SK-N-SH treated with all-trans-retinoic acid at 6 μM for 48 hours (cell line): Measurements from ENCODE around the gene PLA2G6.

Experiments used
- ATAC-seq: fragments of 200-7000 bp; cut with Tn5 transposase; 3 replicates; pipeline ENCODE4 v1.9.1; 2020; ENCODE audit warnings: mild to moderate bottlenecking, moderate library complexity
- ARNTL ChIP-seq: fragments of 450-650 bp; formaldehyde crosslinking; IDR thresholded peaks from 2 replicates; pipeline ENCODE4 v1.5.0; 2020; ENCODE audit warnings: low read depth, mild to moderate bottlenecking, moderate library complexity, borderline replicate concordance
- BACH2 ChIP-seq: fragments of 250-450 bp; sonication (Bioruptor Pico); IDR thresholded peaks from 2 replicates; pipeline ENCODE4 v1.9.0; 2021; ENCODE audit warnings: mild to moderate bottlenecking, borderline replicate concordance
- CREB5 ChIP-seq: fragments of 250-450 bp; sonication (Bioruptor Pico); IDR thresholded peaks from 2 replicates; pipeline ENCODE4 v1.5.1; 2020; ENCODE audit warnings: low read depth, mild to moderate bottlenecking, moderate library complexity
- CSDC2 ChIP-seq: fragments of 250-450 bp; sonication (Bioruptor Pico); IDR thresholded peaks from 2 replicates; pipeline ENCODE4 v1.5.0; 2020; ENCODE audit warnings: mild to moderate bottlenecking, moderate library complexity
- ESRRG ChIP-seq: fragments of 250-450 bp; sonication (Bioruptor Pico); IDR thresholded peaks from 2 replicates; pipeline ENCODE4 v1.6.1; 2021; ENCODE audit warnings: mild to moderate bottlenecking
- GLIS3 ChIP-seq: fragments of 250-450 bp; sonication (Bioruptor Pico); IDR thresholded peaks from 2 replicates; pipeline ENCODE4 v1.5.0; 2020; ENCODE audit warnings: mild to moderate bottlenecking, moderate library complexity
- ISL1 ChIP-seq: fragments of 250-450 bp; sonication (Bioruptor Pico); IDR thresholded peaks from 2 replicates; pipeline ENCODE4 v2.1.2; 2022; ENCODE audit warnings: mild to moderate bottlenecking, moderate library complexity
- POU6F1 ChIP-seq: fragments of 250-450 bp; sonication (Bioruptor Pico); IDR thresholded peaks from 2 replicates; pipeline ENCODE4 v1.8.0; 2021; ENCODE audit warnings: low read depth, mild to moderate bottlenecking, moderate library complexity, borderline replicate concordance
- PPARA ChIP-seq: fragments of 250-450 bp; sonication (Bioruptor Pico); IDR thresholded peaks from 2 replicates; pipeline ENCODE4 v1.5.0; 2020; ENCODE audit warnings: mild to moderate bottlenecking, borderline replicate concordance
- RARB ChIP-seq: fragments of 250-450 bp; sonication (Bioruptor Pico); IDR thresholded peaks from 2 replicates; pipeline ENCODE4 v1.8.0; 2021; ENCODE audit warnings: mild to moderate bottlenecking, moderate library complexity
- TCF4 ChIP-seq: fragments of 250-450 bp; sonication (Bioruptor Pico); IDR thresholded peaks from 2 replicates; pipeline ENCODE4 v1.8.0; 2021; ENCODE audit warnings: mild to moderate bottlenecking, moderate library complexity, borderline replicate concordance
- TOX ChIP-seq: fragments of 250-450 bp; sonication (Bioruptor Pico); IDR thresholded peaks from 2 replicates; pipeline ENCODE4 v1.8.0; 2021; ENCODE audit warnings: mild to moderate bottlenecking, moderate library complexity, borderline replicate concordance
- ZC3H10 ChIP-seq: fragments of 250-450 bp; sonication (Bioruptor Pico); IDR thresholded peaks from 2 replicates; pipeline ENCODE4 v1.5.1; 2021; ENCODE audit warnings: mild to moderate bottlenecking, moderate library complexity
- ZFP3 ChIP-seq: fragments of 250-450 bp; sonication (Bioruptor Pico); IDR thresholded peaks from 2 replicates; pipeline ENCODE4 v1.5.0; 2020; ENCODE audit warnings: mild to moderate bottlenecking, moderate library complexity
- ZFP30 ChIP-seq: fragments of 450-650 bp; formaldehyde crosslinking; IDR thresholded peaks from 2 replicates; pipeline ENCODE4 v1.5.0; 2022; ENCODE audit warnings: mild to moderate bottlenecking, moderate library complexity
- ZNF565 ChIP-seq: fragments of 450-650 bp; formaldehyde crosslinking; conservative IDR thresholded peaks from 2 replicates; pipeline ENCODE4 v1.5.0; 2020; ENCODE audit warnings: low read depth, mild to moderate bottlenecking, moderate library complexity
- ZNF70 ChIP-seq: fragments of 450-650 bp; formaldehyde crosslinking; IDR thresholded peaks from 2 replicates; pipeline ENCODE4 v1.5.0; 2020; ENCODE audit warnings: mild to moderate bottlenecking, moderate library complexity
- ZNF8 ChIP-seq: fragments of 450-650 bp; formaldehyde crosslinking; IDR thresholded peaks from 2 replicates; pipeline ENCODE4 v1.5.0; 2020; ENCODE audit warnings: mild to moderate bottlenecking, moderate library complexity
- TF ChIP-seq, protein P1 (sequence below): fragments of 250-450 bp; sonication (Bioruptor Pico); IDR thresholded peaks from 2 replicates; pipeline ENCODE4 v1.8.0; 2020; ENCODE audit warnings: mild to moderate bottlenecking, moderate library complexity, borderline replicate concordance
- TF ChIP-seq, protein P2 (sequence below): fragments of 250-450 bp; sonication (Bioruptor Pico); IDR thresholded peaks from 2 replicates; pipeline ENCODE4 v1.5.0; 2020; ENCODE audit warnings: mild to moderate bottlenecking, moderate library complexity
- TF ChIP-seq, protein P3 (sequence below): fragments of 250-450 bp; sonication (Bioruptor Pico); IDR thresholded peaks from 2 replicates; pipeline ENCODE4 v1.5.1; 2021; ENCODE audit warnings: mild to moderate bottlenecking, moderate library complexity

PLA2G6 gene

DNA sequence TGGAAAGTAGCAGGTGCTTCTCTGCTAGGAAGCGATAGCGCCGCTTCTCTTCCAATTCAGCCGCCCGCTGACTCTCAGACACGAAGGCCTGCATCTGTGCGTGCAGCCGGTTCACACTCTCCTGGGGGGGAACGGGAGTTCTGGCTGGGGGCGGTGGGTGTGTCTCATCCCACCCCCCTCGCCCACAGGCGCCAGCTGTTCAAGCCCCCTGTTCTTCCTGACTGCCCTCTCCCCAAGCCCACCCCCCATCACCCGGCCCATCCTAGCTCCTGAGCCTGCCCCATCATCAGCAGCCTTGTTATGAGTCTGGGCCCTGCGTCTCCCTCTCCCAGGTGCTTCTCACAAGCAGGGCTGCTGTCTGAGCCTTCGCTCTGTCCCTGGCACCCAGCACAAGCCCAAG is 84.6 kb downstream of the PLA2G6 start:
- TF ChIP-seq CREB5 (CRISPR knock-in tag) = no peak
- TF ChIP-seq, all 23 proteins: peak for 0
- ATAC-seq = no peak

GRCh38 chr22:38089474-38089851 is 92.2 kb downstream of the PLA2G6 start:
- TF ChIP-seq ESRRG (CRISPR knock-in tag) = no peak
- TF ChIP-seq CSDC2 (CRISPR knock-in tag) = no peak
- TF ChIP-seq ISL1 = no peak
- no peak for TF ChIP-seq GLIS3
- TF ChIP-seq, protein P1, sequence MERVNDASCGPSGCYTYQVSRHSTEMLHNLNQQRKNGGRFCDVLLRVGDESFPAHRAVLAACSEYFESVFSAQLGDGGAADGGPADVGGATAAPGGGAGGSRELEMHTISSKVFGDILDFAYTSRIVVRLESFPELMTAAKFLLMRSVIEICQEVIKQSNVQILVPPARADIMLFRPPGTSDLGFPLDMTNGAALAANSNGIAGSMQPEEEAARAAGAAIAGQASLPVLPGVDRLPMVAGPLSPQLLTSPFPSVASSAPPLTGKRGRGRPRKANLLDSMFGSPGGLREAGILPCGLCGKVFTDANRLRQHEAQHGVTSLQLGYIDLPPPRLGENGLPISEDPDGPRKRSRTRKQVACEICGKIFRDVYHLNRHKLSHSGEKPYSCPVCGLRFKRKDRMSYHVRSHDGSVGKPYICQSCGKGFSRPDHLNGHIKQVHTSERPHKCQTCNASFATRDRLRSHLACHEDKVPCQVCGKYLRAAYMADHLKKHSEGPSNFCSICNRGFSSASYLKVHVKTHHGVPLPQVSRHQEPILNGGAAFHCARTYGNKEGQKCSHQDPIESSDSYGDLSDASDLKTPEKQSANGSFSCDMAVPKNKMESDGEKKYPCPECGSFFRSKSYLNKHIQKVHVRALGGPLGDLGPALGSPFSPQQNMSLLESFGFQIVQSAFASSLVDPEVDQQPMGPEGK (CRISPR knock-in tag) = no peak
- no peak for TF ChIP-seq ZNF565
- TF ChIP-seq ARNTL (CRISPR knock-in tag) = no peak
- no peak for TF ChIP-seq ZC3H10 (CRISPR knock-in tag)
- no peak for TF ChIP-seq ZFP3 (CRISPR knock-in tag)
- TF ChIP-seq ZFP30 (CRISPR knock-in tag) = no peak
- TF ChIP-seq, protein P2, sequence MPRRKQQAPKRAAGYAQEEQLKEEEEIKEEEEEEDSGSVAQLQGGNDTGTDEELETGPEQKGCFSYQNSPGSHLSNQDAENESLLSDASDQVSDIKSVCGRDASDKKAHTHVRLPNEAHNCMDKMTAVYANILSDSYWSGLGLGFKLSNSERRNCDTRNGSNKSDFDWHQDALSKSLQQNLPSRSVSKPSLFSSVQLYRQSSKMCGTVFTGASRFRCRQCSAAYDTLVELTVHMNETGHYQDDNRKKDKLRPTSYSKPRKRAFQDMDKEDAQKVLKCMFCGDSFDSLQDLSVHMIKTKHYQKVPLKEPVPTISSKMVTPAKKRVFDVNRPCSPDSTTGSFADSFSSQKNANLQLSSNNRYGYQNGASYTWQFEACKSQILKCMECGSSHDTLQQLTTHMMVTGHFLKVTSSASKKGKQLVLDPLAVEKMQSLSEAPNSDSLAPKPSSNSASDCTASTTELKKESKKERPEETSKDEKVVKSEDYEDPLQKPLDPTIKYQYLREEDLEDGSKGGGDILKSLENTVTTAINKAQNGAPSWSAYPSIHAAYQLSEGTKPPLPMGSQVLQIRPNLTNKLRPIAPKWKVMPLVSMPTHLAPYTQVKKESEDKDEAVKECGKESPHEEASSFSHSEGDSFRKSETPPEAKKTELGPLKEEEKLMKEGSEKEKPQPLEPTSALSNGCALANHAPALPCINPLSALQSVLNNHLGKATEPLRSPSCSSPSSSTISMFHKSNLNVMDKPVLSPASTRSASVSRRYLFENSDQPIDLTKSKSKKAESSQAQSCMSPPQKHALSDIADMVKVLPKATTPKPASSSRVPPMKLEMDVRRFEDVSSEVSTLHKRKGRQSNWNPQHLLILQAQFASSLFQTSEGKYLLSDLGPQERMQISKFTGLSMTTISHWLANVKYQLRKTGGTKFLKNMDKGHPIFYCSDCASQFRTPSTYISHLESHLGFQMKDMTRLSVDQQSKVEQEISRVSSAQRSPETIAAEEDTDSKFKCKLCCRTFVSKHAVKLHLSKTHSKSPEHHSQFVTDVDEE = no peak
- TF ChIP-seq ZNF70 (CRISPR knock-in tag) = no peak
- TF ChIP-seq, protein P3, sequence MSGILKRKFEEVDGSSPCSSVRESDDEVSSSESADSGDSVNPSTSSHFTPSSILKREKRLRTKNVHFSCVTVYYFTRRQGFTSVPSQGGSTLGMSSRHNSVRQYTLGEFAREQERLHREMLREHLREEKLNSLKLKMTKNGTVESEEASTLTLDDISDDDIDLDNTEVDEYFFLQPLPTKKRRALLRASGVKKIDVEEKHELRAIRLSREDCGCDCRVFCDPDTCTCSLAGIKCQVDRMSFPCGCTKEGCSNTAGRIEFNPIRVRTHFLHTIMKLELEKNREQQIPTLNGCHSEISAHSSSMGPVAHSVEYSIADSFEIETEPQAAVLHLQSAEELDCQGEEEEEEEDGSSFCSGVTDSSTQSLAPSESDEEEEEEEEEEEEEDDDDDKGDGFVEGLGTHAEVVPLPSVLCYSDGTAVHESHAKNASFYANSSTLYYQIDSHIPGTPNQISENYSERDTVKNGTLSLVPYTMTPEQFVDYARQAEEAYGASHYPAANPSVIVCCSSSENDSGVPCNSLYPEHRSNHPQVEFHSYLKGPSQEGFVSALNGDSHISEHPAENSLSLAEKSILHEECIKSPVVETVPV (CRISPR knock-in tag) = no peak
- TF ChIP-seq BACH2 (CRISPR knock-in tag) = no peak
- no peak for TF ChIP-seq CREB5 (CRISPR knock-in tag)
- no peak for TF ChIP-seq TOX
- no peak for TF ChIP-seq TCF4 (CRISPR knock-in tag)
- TF ChIP-seq RARB (CRISPR knock-in tag) = no peak
- no peak for ATAC-seq

- no peak for ATAC-seq
- TF ChIP-seq ISL1 (no peak), POU6F1 (CRISPR knock-in tag) (no peak), ZNF565 (no peak), CSDC2 (CRISPR knock-in tag) (no peak), ZFP30 (CRISPR knock-in tag) (no peak), GLIS3 (no peak), ZNF70 (CRISPR knock-in tag) (no peak), ZNF8 (CRISPR knock-in tag) (no peak), ZC3H10 (CRISPR knock-in tag) (no peak), PPARA (CRISPR knock-in tag) (no peak), TCF4 (CRISPR knock-in tag) (no peak)
- TF ChIP-seq, protein P2 = no peak
- TF ChIP-seq, protein P1 (CRISPR knock-in tag) = no peak
Measured at GRCh38 chr22:38088629-38089473, 92.8 kb downstream of the PLA2G6 start.
